NCI-H2196 (cell line): Measurements from ENCODE around the gene ADGRB3.
"Not testable (repeated sequence)": the region's sequence is repeated elsewhere in the genome, so short reads cannot be mapped to it uniquely, and the experiment has no call there.

Source experiments
- DNase-seq: peaks from one replicate; lab custom pipeline; 2025; ENCODE audit not compliant: unreplicated experiment; lab: John Stamatoyannopoulos, UW

Gene ADGRB3

GRCh38 chr6:68649669-68650068 is 14.6 kb downstream of the ADGRB3 start:
- no peak for DNase-seq

- no peak for DNase-seq
These were observed 15.1 kb downstream of the ADGRB3 start for GRCh38 chr6:68650142-68650541.

- DNase-seq = no peak
These were observed 16.2 kb downstream of the ADGRB3 start for GRCh38 chr6:68651011-68651985.

GRCh38 chr6:68652117-68652536 is 17.0 kb downstream of the ADGRB3 start:
- no peak for DNase-seq

DNA sequence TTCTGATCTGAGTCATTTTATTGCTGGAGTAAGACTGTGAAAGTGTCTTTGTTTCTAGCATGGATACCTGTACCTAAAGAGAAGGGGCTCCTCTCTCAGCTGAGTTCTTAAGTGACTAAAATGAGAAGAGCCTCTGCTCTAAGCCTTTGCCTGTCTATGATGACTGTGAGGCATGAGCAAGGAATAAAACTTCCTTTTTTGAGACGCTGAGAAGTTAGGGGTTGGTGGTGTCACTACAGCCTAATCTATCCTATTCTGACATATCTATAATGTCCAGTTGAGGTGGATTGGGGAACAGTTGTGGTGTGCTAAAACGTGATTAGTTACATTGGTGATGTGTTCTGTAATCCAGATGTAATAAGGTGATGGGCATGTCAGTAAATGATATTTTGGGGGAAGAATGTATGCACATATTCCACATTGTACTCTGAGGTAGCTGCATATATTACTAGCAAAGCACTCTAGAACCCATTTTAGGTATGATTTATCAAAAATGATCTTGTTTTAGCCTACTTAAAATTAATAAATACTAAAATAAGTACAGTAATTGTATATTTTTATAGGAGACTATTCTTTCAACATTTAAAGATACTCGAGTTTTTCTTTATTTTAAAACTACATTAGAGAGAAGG is 18.1 kb downstream of the ADGRB3 start:
- DNase-seq = no peak

DNA sequence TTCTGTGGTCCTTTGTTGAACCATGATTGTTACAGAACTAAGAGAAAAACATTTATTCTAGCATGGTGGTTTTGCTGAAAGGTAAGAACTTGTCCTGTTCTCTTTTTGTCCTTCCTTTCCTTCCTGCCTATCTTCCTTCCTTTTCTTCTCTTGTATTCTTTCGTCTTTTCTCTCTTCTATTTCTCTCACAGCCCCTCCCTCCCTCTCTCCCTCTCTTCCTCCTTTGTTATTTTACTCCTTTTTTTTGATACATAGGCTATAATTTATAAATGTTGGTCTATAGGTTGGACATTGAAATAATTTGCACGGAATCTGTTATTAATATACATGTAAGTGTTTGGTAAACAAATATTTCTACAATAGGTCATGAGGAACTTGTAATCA is 18.6 kb downstream of the ADGRB3 start:
- DNase-seq = no peak

DNA sequence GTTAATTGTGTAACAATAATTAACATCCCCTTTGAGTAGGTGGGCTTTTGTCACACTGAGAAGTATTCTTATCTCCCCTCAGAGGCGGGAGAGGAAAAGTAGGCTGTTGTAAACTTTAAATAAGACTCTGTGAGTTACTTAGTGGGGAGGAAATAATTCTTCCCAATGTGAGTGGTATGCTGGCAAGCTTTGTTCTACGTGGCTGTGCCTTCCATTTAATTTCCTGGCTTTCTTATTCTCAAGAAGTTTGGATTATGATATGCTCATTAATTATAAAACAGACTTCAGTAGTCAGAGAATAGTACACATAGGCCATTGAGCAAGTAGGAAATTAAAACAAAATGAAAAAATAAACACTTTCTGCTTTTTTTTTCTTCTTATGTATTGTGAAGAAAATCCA is 19.1 kb downstream of the ADGRB3 start:
- no peak for DNase-seq

GRCh38 chr6:68655028-68655427 is 19.9 kb downstream of the ADGRB3 start:
- no peak for DNase-seq

GRCh38 chr6:68657374-68658139 is 22.5 kb downstream of the ADGRB3 start:
- DNase-seq = no peak

DNA sequence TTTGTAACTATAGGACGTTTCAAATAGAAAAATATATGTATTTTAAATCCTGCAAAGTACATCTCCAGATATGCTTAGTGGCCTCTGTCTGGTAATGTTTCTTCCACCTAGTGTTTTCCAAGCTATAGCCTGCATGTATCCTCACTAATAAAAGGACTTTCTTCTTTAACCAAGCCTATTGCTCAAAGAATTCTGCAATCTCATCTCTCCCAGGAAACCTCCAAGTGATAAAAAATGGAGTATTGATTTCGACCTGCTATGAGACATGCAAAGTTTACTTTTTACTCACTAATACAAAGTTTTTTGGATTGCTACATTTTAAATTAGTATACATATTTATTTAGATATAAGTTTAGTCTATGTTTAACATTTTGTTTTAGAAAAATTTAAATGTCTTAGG is 23.3 kb downstream of the ADGRB3 start:
- no peak for DNase-seq

GRCh38 chr6:68673255-68673654 is 38.2 kb downstream of the ADGRB3 start:
- no peak for DNase-seq

DNA sequence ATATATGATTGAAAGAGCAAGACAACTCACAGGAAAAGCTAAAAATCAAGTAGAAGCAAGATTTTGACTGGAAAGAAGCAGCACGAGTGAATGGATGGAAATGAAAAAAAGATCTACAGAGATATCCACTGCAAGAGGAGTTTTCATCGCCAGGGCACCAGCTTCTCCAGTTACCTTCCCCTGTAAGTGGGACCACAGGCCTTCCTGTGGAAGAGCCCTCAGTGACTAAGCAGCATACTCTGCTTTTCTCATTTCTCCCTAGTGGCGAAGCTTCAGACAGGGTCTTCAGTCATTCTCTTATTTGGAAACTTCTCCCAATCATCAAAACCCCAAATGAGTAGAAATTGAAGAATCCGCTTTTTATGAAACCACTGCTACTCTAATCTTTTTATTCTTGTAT is 40.5 kb downstream of the ADGRB3 start:
- DNase-seq = no peak

GRCh38 chr6:68676094-68676493 is 41.0 kb downstream of the ADGRB3 start:
- not testable (repeated sequence) for DNase-seq

- DNase-seq = no peak
These were observed 42.0 kb downstream of the ADGRB3 start for GRCh38 chr6:68677058-68677457.

GRCh38 chr6:68679399-68679798 is 44.3 kb downstream of the ADGRB3 start:
- DNase-seq = no peak

DNA sequence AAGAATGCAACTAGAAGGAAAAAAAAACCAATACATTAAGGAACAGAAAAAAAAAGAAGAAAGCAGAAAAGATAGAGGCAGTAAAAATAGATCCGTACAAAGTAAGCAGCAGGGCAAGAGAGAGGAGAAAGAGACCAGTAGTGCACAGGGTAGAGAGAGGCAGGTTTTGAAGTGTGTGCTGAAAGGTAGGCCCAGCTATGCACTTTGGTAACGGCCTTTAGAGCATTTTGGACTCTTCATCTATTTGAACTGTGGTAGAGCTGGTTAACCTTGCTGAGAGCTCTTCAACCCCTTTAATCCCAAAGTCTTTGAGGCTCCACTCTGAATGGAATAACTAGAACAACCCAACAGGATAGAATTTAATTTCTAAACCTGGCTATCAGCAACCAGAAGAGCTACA is 45.2 kb downstream of the ADGRB3 start:
- no peak for DNase-seq

DNA sequence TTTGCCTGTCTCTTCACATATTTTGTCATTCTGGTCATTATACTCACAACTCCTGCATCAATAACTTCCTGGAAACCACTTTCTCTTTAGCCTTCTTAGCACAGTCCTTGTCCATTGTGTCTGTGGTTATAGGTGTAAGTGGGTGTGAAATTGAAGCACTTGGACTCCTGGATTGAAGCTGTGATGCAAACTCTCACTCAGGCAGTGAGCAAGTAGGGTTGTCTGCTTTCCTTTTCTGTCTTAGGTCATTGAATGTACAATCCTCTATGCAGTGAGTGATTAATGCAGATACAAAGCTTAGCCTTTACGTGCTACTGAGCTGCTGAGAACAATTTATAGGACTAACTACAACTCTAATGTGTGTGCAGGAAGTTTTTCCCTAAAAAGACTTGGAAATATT is 54.8 kb downstream of the ADGRB3 start:
- no peak for DNase-seq

- DNase-seq = no peak
These were observed 56.0 kb downstream of the ADGRB3 start for GRCh38 chr6:68691120-68691519.

DNA sequence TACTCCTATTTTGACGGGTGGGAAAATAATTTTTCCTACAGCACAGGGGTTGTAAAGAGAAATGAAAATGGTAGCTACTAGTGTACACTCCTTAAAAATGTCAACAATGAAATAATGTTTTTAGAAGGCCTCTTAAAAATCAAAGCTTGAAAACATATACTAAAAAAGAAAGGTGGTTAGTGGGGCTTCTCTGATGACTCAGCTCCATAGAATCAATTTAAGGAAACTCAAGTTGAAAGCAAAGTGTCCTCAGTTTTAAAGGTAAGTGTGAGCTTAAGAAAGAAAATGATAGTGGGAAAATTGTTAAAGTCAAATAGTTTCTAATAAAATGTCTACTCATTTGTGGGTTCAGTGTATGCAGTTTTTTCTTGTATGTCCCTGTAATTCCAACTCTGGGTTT is 58.2 kb downstream of the ADGRB3 start:
- DNase-seq = no peak

DNA sequence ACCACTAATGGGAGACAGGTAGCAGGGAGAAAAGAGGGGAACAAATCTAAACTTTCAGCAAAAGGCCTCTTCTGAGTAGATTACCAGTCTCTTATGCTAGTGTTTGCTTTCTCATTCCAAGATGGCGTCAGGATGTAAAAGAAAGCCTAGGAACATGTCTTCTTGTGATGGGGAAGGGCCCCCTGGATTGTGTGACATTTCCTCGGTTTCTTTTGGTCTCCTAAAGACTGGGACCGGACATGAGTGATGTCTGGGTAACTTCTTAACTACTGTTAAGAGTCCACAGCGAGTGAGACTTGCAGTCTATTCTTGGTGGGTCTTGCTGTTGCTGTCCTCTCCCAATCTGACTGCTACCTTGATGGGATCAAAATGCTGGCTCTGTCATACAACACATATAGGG is 60.3 kb downstream of the ADGRB3 start:
- no peak for DNase-seq

DNA sequence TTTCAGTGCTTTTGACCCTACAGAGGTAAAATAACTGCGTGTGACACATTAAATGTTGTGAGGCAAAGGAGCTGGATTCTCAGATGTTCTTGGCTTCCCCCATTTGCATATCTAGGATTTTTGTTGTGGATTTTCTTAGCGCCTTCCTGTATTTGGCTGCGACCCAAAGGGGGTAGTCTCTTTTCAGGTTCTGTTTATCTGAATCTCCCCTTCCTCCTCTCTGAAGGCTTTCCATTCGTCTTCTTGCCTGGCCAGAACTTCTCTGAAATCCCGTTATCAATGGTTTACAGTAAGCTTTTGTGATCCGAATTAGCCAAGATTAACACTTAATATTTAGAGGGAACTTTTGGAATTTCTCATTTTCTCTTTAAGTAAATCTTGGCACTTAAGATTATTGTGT is 60.8 kb downstream of the ADGRB3 start:
- no peak for DNase-seq

DNA sequence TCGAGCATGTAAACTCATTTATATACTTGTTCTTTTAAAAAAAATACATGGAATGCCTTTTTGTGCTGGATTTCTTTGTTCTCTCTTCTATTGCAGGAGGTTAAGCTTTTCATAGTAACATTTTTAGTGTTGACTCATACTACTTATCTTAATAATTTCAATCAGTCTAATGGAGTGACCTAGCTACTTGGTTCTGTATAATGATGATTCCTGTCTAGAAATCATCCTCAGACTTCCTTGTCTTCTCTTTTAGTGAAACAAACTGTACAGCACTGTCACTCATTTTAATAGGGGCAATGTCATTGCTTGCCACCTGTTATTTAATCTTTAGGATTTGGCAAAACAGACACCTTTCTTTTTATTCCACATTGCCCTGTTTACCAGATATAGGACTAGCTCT is 62.3 kb downstream of the ADGRB3 start:
- DNase-seq = no peak
